ENCODE measurements around the gene ITK.
"Not testable (repeated sequence)": the region's sequence is repeated elsewhere in the genome, so short reads cannot be mapped to it uniquely, and the experiment has no call there.

DNA sequence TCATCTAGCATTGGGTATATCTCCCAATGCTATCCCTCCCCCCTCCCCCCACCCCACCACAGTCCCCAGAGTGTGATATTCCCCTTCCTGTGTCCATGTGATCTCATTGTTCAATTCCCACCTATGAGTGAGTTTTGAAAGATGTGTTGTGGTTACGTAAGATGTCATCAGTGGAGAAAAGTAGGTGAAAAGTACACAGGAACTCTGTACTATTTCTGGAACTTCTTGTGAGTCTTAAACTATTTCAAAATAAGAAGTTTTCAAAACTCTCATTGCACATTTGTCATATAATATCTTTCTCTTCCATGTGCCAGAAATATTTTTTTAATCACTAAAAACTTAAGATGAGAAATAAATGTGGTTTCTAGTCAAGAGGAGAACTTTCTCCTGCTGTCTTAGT is 30.0 kb downstream of the ITK start:
- TF ChIP-seq, protein P1, sequence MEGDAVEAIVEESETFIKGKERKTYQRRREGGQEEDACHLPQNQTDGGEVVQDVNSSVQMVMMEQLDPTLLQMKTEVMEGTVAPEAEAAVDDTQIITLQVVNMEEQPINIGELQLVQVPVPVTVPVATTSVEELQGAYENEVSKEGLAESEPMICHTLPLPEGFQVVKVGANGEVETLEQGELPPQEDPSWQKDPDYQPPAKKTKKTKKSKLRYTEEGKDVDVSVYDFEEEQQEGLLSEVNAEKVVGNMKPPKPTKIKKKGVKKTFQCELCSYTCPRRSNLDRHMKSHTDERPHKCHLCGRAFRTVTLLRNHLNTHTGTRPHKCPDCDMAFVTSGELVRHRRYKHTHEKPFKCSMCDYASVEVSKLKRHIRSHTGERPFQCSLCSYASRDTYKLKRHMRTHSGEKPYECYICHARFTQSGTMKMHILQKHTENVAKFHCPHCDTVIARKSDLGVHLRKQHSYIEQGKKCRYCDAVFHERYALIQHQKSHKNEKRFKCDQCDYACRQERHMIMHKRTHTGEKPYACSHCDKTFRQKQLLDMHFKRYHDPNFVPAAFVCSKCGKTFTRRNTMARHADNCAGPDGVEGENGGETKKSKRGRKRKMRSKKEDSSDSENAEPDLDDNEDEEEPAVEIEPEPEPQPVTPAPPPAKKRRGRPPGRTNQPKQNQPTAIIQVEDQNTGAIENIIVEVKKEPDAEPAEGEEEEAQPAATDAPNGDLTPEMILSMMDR (IDR thresholded peaks at IDR 0.05): not testable (repeated sequence)
- TF ChIP-seq POLR2A, EP300 (IDR thresholded peaks at IDR 0.05): not testable (repeated sequence)
